HEK293T (cell line): ENCODE results near the gene SLC30A4.
"Not testable (repeated sequence)": the region's sequence is repeated elsewhere in the genome, so short reads cannot be mapped to it uniquely, and the experiment has no call there.

Experiments used
- CTCF ChIA-PET: fragments of 350-600 bp; formaldehyde crosslinking; extraction: SDS; loops from one replicate; lab custom pipeline; 2021; ENCODE audit warnings: antibody characterized with exemption, inconsistent platforms; lab: Yijun Ruan, JAX
- POLR2A ChIA-PET: fragments of 350-600 bp; formaldehyde crosslinking; extraction: SDS; loops from one replicate; lab custom pipeline; 2020; ENCODE audit warnings: antibody characterized with exemption, inconsistent platforms; lab: Yijun Ruan, JAX
- DNase-seq: peaks from one replicate; pipeline ENCODE4 v3.0.0; 2012; ENCODE audit warnings: mixed read lengths; ENCODE audit errors: extremely low spot score
- ARNT ChIP-seq: fragments of 450-650 bp; IDR thresholded peaks from 2 replicates; pipeline ENCODE4 v1.6.1; 2017; ENCODE audit warnings: mild to moderate bottlenecking
- BHLHE40 ChIP-seq: fragments of 450-650 bp; IDR thresholded peaks from 2 replicates; pipeline ENCODE4 v1.6.1; 2016; ENCODE audit warnings: mild to moderate bottlenecking, moderate library complexity, borderline replicate concordance
- CTBP1 ChIP-seq: fragments of 450-650 bp; IDR thresholded peaks from 2 replicates; pipeline ENCODE4 v1.6.1; 2016; ENCODE audit warnings: borderline replicate concordance
- ELF4 ChIP-seq: fragments of 450-650 bp; IDR thresholded peaks from 2 replicates; pipeline ENCODE4 v1.6.1; 2017; ENCODE audit warnings: antibody characterized with exemption
- FOXA1 ChIP-seq: fragments of 450-650 bp; IDR thresholded peaks from 2 replicates; pipeline ENCODE4 v1.6.1; 2016; ENCODE audit warnings: mild to moderate bottlenecking
- FOXK2 ChIP-seq: fragments of 450-650 bp; IDR thresholded peaks from 2 replicates; pipeline ENCODE4 v1.6.1; 2016; ENCODE audit warnings: mild to moderate bottlenecking
- FOXM1 ChIP-seq: fragments of 450-650 bp; IDR thresholded peaks from 2 replicates; pipeline ENCODE4 v1.6.1; 2017; ENCODE audit warnings: mild to moderate bottlenecking, borderline replicate concordance
- HDGF ChIP-seq: fragments of 450-650 bp; IDR thresholded peaks from 2 replicates; pipeline ENCODE4 v1.6.1; 2017; ENCODE audit warnings: antibody characterized with exemption, borderline replicate concordance
- L3MBTL2 ChIP-seq: fragments of 450-650 bp; conservative IDR thresholded peaks from 2 replicates; pipeline ENCODE4 v1.6.1; 2016; ENCODE audit warnings: mild to moderate bottlenecking
- LEF1 ChIP-seq: fragments of 450-650 bp; IDR thresholded peaks from 2 replicates; pipeline ENCODE4 v1.6.1; 2017; ENCODE audit warnings: mild to moderate bottlenecking, borderline replicate concordance
- NFRKB ChIP-seq: fragments of 450-650 bp; IDR thresholded peaks from 2 replicates; pipeline ENCODE4 v1.6.1; 2016; ENCODE audit warnings: mild to moderate bottlenecking, moderate library complexity
- SP1 ChIP-seq: fragments of 450-650 bp; IDR thresholded peaks from 2 replicates; pipeline ENCODE4 v1.6.1; 2017
- SUZ12 ChIP-seq: fragments of 450-650 bp; IDR thresholded peaks from 2 replicates; pipeline ENCODE4 v1.6.1; 2016; ENCODE audit warnings: mild to moderate bottlenecking
- TARDBP ChIP-seq: fragments of 450-650 bp; IDR thresholded peaks from 2 replicates; pipeline ENCODE4 v1.6.1; 2016
- ZNF384 ChIP-seq: fragments of 450-650 bp; IDR thresholded peaks from 2 replicates; pipeline ENCODE4 v1.6.1; 2016
- TF ChIP-seq, protein P1 (sequence below): fragments of 450-650 bp; IDR thresholded peaks from 2 replicates; pipeline ENCODE4 v1.6.1; 2016

Gene SLC30A4

DNA sequence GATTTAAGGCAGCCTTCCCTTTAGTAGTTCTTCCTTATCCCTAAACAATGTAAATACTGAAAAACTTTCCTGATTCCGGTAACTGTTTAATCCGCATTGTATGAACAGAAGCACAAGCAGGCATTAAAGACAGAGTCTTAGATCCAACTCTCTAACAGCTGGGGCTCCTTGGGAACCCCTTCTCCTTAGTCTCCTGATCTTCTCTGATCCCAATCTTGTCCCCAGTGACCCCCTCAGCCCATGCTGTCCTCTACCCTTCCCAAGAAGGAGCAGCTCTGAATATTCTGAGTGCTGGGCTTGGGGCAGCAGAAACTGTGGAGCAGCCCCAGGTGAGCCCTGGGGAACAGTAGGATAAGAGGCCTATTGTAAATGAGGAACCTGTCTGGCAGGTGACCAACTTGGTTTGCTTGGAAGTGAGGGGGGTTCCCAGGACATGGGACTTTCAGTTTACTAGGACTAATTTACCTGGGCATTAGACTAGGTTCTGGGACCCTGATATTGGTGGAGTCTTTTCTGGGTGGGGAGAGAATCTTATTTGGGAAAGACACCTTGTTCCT, 13.0 kb upstream of the SLC30A4 start:
- ChIA-PET CTCF (no interaction called here), POLR2A (no interaction called here)
- no peak for TF ChIP-seq SP1
- no peak for TF ChIP-seq TARDBP
- TF ChIP-seq SUZ12, result no peak
- TF ChIP-seq BHLHE40, result no peak
- TF ChIP-seq FOXA1, result no peak
- no peak for TF ChIP-seq FOXK2
- TF ChIP-seq ARNT, result no peak
- TF ChIP-seq, protein P1, sequence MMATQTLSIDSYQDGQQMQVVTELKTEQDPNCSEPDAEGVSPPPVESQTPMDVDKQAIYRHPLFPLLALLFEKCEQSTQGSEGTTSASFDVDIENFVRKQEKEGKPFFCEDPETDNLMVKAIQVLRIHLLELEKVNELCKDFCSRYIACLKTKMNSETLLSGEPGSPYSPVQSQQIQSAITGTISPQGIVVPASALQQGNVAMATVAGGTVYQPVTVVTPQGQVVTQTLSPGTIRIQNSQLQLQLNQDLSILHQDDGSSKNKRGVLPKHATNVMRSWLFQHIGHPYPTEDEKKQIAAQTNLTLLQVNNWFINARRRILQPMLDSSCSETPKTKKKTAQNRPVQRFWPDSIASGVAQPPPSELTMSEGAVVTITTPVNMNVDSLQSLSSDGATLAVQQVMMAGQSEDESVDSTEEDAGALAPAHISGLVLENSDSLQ, result no peak
- TF ChIP-seq L3MBTL2, result no peak
- TF ChIP-seq ZNF384, result no peak
- DNase-seq, result no peak

DNA sequence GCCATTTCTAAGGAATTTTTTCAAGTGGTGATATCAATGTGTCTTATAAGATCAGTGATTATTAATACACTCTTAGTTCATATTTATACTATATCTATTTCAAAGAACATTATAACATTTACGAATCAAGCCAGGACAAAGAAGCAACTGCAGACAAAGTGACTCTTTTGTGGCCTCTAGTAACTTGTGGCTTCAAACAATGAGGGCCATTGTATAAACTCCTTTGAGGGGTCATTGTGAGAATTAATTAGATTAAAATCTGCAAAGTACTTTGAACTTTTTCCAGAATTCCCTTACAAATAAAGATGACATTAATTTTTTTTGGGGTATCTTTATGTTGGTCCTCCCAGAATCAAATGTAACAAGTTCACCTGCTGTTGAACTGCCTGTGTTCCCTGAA, 12.3 kb upstream of the SLC30A4 start:
- no peak for DNase-seq
- POLR2A ChIA-PET, result no interaction called here
- TF ChIP-seq ARNT (no peak), HDGF (no peak), ELF4 (no peak), SUZ12 (no peak)
- CTCF ChIA-PET, result no interaction called here

DNA sequence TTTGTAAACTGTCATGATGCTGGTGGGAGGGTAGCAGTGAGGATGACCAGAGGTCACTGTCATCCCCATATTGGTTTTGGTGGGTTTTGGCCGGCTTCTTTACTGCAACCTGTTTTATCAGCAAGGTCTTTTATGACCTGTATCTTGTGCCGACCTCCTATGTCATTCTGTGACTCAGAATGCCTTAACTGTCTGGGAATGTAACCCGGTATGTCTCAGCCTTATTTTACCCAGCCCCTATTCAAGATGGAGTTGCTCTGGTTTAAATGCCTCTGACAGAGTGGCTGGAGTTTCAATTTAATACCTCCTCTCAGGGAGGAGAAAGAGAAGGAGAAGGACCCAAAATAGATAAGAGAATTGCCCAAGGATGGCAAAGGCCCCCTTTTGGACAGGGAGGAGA, 10.3 kb upstream of the SLC30A4 start:
- DNase-seq, POLR2A ChIA-PET, CTCF ChIA-PET: not testable (repeated sequence)

DNA sequence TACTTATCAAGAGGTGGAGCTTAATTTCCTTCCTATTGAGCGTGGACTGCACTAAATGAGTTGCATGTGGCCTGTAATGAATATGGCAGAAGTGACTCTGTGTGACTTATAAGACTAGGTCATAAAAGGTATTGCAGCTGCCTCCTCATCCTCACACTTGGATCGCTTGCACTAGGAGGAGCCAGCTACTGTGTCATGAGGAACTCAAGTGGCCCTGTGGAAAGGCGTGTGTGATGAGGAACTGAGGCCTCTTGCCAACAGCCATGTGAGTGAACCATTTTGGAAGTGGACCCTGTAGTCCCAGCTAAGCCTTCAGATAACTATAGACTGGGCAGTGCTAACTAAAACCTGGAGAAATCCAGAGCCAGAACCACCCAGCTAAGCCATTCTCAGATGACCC, 7.1 kb upstream of the SLC30A4 start:
- no peak for DNase-seq
- no peak for TF ChIP-seq BHLHE40
- TF ChIP-seq NFRKB, result no peak
- no peak for TF ChIP-seq SUZ12
- no peak for TF ChIP-seq HDGF
- no peak for TF ChIP-seq ZNF384
- TF ChIP-seq ELF4, result no peak
- no peak for TF ChIP-seq FOXM1
- no peak for TF ChIP-seq ARNT
- no peak for TF ChIP-seq LEF1
- no peak for TF ChIP-seq L3MBTL2
- TF ChIP-seq CTBP1, result no peak
- no peak for TF ChIP-seq SP1
- TF ChIP-seq FOXA1, result no peak
- TF ChIP-seq FOXK2, result no peak
- ChIA-PET POLR2A (interaction anchor here (1.4 kb wide), 1 partner anchor 57 kb away, joined by 3 read pairs; the partner anchor contains the start of gene BLOC1S6), CTCF (no interaction called here)

DNA sequence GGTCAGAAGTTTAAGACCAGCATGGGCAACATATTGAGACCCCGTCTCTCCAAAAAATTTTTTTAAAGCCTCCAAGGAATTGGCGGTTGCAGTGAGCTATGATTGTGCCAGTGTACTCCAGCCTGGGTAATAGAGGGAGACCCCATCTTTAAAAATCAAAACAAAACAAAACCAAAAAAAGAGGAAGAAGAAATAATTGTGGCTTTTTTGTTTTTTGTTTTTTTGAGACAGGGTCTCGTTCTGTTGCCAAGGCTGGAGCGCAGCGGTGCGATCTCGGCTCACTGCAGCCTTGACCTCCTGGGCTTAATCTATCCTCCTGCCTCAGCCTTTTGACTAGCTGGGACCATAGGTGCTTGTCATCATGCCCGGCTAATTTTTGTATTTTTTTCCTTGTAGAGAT, 4.5 kb upstream of the SLC30A4 start:
- ChIA-PET CTCF (no interaction called here), POLR2A (interaction anchor here (1.0 kb wide), 1 partner anchor 60 kb away, joined by 3 read pairs; the partner anchor contains the start of gene BLOC1S6)
- no peak for DNase-seq
- no peak for TF ChIP-seq BHLHE40

DNA sequence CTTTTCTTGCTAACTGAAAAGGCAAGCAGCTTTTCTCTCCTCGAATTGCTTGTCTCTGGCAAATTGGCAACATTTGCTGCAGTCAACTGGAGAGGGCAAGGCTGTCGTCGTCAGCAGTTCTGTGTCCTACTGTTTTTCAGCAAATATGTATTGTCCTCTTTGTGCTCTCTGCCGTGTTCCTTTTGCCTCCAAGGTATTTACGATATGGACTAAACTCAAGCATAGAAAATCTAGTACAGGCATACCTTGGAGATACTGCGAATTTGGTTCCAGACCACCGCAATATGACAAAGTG, 558 bp upstream of the SLC30A4 start:
- TF ChIP-seq L3MBTL2, result no peak
- no peak for TF ChIP-seq BHLHE40
- no peak for TF ChIP-seq FOXK2
- no peak for TF ChIP-seq ARNT
- TF ChIP-seq CTBP1, result no peak
- TF ChIP-seq, protein P1, result no peak
- TF ChIP-seq LEF1, result no peak
- TF ChIP-seq FOXA1, result no peak
- no peak for TF ChIP-seq SUZ12
- no peak for TF ChIP-seq HDGF
- CTCF ChIA-PET, result no interaction called here
- POLR2A ChIA-PET, result interaction anchor here (1.0 kb wide), 1 partner anchor 65 kb away, joined by 4 read pairs; the partner anchor contains the start of gene BLOC1S6
- peak; percentile 19 for DNase-seq

DNA sequence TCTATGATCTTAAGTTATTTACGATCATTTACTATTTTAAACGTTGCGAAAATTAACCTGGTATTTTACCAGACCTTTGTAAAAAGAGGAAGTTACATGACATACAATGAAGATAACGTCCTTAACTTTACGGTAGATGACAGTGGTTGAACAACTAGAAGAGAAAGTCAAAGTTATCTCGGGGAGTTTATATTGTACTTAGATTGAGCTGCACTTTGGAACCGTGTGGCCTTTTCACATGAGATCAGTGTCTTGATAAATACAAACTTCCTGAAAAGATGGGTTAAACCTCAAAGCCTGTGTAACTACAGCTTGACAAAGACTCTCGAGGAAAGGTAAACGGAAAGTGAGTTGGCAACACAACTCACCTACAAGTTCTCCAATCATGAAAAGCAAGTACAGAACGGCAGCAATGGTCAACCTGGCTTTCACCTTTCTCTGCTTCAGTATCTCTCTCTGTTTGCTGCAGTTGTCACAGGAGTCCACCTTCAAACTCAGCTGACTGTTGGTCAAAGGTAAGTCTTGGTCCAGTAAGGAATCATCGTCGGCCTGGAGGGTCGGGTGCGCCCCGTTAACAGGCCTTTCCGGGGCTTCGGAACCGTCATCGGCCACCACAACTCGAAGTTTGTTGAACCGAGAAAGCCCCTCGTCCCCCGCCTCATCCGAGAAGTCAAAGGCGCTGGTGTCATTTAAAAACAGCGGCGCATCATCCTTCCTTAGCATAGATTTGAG, 793 bp downstream of the SLC30A4 start:
- POLR2A ChIA-PET, result interaction anchor here (1.0 kb wide), 1 partner anchor 65 kb away, joined by 3 read pairs; the partner anchor contains the start of gene BLOC1S6
- peak; percentile 6 for DNase-seq
- TF ChIP-seq HDGF (no peak), ARNT (no peak), TARDBP (no peak), FOXK2 (no peak), NFRKB (no peak), L3MBTL2 (no peak), LEF1 (no peak), CTBP1 (no peak)
- TF ChIP-seq, protein P1, result no peak
- CTCF ChIA-PET, result interaction anchor here (0.6 kb wide), 1 partner anchor 40 kb away, joined by 4 read pairs; no protein-coding TSS in a partner anchor
